Panc1 (cell line): ENCODE results near the gene MAK. TPM values are rescaled to one million over a fixed set of nuclear protein-coding genes. Genes with fewer than 3 reads are reported as not detected.

ENCODE experiments used
- ATAC-seq: fragments of 200-7000 bp; cut with Tn5 transposase; 2 replicates; pipeline ENCODE4 v1.9.1; 2020; ENCODE audit warnings: mild to moderate bottlenecking, moderate library complexity
- BruUV-seq: library from RNA; stranded (reverse); fragments of 400-500 nt; replicated peaks from 2 replicates; lab custom pipeline; 2021; lab: Mats Ljungman, UMichigan
- CTCF ChIA-PET: fragments of 300-600 bp; sonication (Branson Sonifier 250); formaldehyde crosslinking; loops from one replicate; lab custom pipeline; 2022; ENCODE audit warnings: antibody characterized with exemption; lab: Charles Lee
- POLR2A ChIA-PET: fragments of 300-600 bp; sonication (Branson Sonifier 250); formaldehyde crosslinking; loops from one replicate; lab custom pipeline; 2022; ENCODE audit warnings: antibody characterized with exemption; lab: Charles Lee
- DNase-seq: peaks from one replicate; pipeline ENCODE4 v3.0.0-alpha.2; 2010; ENCODE audit warnings: low read depth, low spot score
- H3K27ac ChIP-seq: 2 replicates; pipeline ENCODE4 v1.5.1; 2011; ENCODE audit warnings: mild to moderate bottlenecking, low read length, inconsistent platforms
- H3K27me3 ChIP-seq: fragments of 200-500 bp; sonication (Bioruptor generic); 2 replicates; pipeline ENCODE4 v1.6.0; 2014; ENCODE audit warnings: low read length, inconsistent platforms; ENCODE audit not compliant: control insufficient read depth, insufficient read depth
- H3K36me3 ChIP-seq: fragments of 200-500 bp; sonication (Bioruptor generic); 2 replicates; pipeline ENCODE4 v1.5.1; 2014; ENCODE audit warnings: inconsistent platforms, mild to moderate bottlenecking, low read length, moderate library complexity; ENCODE audit not compliant: control insufficient read depth, insufficient read depth
- H3K4me1 ChIP-seq: 2 replicates; pipeline ENCODE4 v1.5.1; 2011; ENCODE audit warnings: inconsistent platforms, mild to moderate bottlenecking, low read length, moderate library complexity; ENCODE audit not compliant: control insufficient read depth, insufficient read depth
- H3K4me3 ChIP-seq, 2 experiments: 2 replicates each; pipeline ENCODE4 v1.5.1; 2011 to 2012; ENCODE audit warnings: low read depth in 2 of 2, low read length in 2 of 2, mild to moderate bottlenecking in 2 of 2, inconsistent platforms in 1 of 2, moderate library complexity in 1 of 2
- H3K9me3 ChIP-seq: fragments of 200-500 bp; sonication (Bioruptor generic); 2 replicates; pipeline ENCODE4 v1.5.1; 2014; ENCODE audit warnings: low read depth, mild to moderate bottlenecking, inconsistent platforms, low read length, moderate library complexity; ENCODE audit not compliant: control insufficient read depth, insufficient read depth
- POLR2AphosphoS5 ChIP-seq: IDR thresholded peaks from 2 replicates; pipeline ENCODE4 v1.6.1; 2012; ENCODE audit warnings: mild to moderate bottlenecking, low read depth, low read length, moderate library complexity
- SIN3A ChIP-seq: IDR thresholded peaks from 2 replicates; pipeline ENCODE4 v1.6.1; 2012; ENCODE audit warnings: low read depth, mild to moderate bottlenecking, low read length, moderate library complexity, borderline replicate concordance; ENCODE audit not compliant: insufficient read depth
- TCF7L2 ChIP-seq: IDR thresholded peaks from 2 replicates; pipeline ENCODE4 v1.6.1; 2011; ENCODE audit warnings: mild to moderate bottlenecking, low read depth, low read length, inconsistent platforms
- in situ Hi-C: cut with HindIII; loops from 2 replicates; pipeline ENCODE4 v1.10.0; 2016; ENCODE audit warnings: low sequenced_read_pairs, low pct_unique_long_range_greater_than_20kb
- intact Hi-C: fragments of 100-400 bp; cut with micrococcal nuclease; formaldehyde crosslinking; loops from one replicate; pipeline ENCODE4 v1.10.0; 2022; ENCODE audit not compliant: unreplicated experiment
- total RNA-seq: library from RNA; stranded (reverse); gene quantifications from one replicate; pipeline ENCODE4 v1.2.1, GENCODE V29; 2021; ENCODE audit not compliant: unreplicated experiment
- TF ChIP-seq, protein P1 (sequence below): fragments of 450-650 bp; IDR thresholded peaks from 2 replicates; pipeline ENCODE4 v1.5.1; 2017; ENCODE audit warnings: mild to moderate bottlenecking
- TF ChIP-seq, protein P2 (sequence below), 2 experiments: IDR thresholded peaks; 2 replicates each; pipeline ENCODE4 v1.6.1; 2011 to 2012; ENCODE audit warnings: low read depth in 2 of 2, control low read depth in 1 of 2, low read length in 1 of 2, mild to moderate bottlenecking in 1 of 2, moderate library complexity in 1 of 2; ENCODE audit not compliant: insufficient read depth in 1 of 2

The MAK gene
- total RNA-seq, 1 experiment from 2014 or later: 0.21 TPM

DNA sequence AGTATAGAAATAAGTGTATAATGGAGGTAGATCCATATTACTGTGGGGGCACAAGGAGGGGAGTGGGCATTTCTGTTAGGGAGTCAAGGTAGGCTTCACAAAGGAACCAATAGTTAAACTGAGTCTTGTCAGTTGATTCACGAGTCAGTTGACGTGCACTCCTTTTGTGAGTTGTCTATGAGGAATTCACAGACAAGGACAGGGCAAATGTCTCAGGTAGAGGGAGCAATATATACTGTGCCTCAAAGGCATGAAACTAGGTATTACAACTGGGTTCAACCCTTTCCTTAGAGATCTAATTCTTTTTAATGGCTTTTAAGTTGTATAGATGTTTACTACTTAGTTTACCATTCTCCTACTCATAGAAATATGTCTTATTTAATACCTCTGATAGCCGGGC is 104.5 kb downstream of the MAK start:
- intact Hi-C loops: no loop called here
- POLR2A ChIA-PET: interaction anchor here (1.2 kb wide), 1 partner anchor 39 kb away, joined by 4 read pairs; the partner anchor contains the start of genes C6orf52 and PAK1IP1
- DNase-seq: no peak
- no TSS peak for BruUV-seq
- peak; percentile 47; the same call in 1 of the 2 replicates for ATAC-seq
- TF ChIP-seq TCF7L2 (no peak), SIN3A (no peak), POLR2AphosphoS5 (no peak)
- TF ChIP-seq, protein P1, sequence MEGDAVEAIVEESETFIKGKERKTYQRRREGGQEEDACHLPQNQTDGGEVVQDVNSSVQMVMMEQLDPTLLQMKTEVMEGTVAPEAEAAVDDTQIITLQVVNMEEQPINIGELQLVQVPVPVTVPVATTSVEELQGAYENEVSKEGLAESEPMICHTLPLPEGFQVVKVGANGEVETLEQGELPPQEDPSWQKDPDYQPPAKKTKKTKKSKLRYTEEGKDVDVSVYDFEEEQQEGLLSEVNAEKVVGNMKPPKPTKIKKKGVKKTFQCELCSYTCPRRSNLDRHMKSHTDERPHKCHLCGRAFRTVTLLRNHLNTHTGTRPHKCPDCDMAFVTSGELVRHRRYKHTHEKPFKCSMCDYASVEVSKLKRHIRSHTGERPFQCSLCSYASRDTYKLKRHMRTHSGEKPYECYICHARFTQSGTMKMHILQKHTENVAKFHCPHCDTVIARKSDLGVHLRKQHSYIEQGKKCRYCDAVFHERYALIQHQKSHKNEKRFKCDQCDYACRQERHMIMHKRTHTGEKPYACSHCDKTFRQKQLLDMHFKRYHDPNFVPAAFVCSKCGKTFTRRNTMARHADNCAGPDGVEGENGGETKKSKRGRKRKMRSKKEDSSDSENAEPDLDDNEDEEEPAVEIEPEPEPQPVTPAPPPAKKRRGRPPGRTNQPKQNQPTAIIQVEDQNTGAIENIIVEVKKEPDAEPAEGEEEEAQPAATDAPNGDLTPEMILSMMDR: no peak
- TF ChIP-seq, protein P2, sequence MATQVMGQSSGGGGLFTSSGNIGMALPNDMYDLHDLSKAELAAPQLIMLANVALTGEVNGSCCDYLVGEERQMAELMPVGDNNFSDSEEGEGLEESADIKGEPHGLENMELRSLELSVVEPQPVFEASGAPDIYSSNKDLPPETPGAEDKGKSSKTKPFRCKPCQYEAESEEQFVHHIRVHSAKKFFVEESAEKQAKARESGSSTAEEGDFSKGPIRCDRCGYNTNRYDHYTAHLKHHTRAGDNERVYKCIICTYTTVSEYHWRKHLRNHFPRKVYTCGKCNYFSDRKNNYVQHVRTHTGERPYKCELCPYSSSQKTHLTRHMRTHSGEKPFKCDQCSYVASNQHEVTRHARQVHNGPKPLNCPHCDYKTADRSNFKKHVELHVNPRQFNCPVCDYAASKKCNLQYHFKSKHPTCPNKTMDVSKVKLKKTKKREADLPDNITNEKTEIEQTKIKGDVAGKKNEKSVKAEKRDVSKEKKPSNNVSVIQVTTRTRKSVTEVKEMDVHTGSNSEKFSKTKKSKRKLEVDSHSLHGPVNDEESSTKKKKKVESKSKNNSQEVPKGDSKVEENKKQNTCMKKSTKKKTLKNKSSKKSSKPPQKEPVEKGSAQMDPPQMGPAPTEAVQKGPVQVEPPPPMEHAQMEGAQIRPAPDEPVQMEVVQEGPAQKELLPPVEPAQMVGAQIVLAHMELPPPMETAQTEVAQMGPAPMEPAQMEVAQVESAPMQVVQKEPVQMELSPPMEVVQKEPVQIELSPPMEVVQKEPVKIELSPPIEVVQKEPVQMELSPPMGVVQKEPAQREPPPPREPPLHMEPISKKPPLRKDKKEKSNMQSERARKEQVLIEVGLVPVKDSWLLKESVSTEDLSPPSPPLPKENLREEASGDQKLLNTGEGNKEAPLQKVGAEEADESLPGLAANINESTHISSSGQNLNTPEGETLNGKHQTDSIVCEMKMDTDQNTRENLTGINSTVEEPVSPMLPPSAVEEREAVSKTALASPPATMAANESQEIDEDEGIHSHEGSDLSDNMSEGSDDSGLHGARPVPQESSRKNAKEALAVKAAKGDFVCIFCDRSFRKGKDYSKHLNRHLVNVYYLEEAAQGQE (IDR thresholded peaks at IDR 0.05; ENCODE audit: insufficient read depth in 1 of 2, low read depth in 2 of 2, low read length in 1 of 2): no peak
- Histone ChIP-seq H3K27me3 (no peaks in the 10 kb centered on the region), H3K36me3 (peaks cover 5% of the 10 kb centered on the region; the same call in 1 of the 2 replicates), H3K4me3 (no peak overlapping the region), H3K4me1 (peaks cover 31% of the 10 kb centered on the region), H3K9me3 (no peaks in the 10 kb centered on the region), H3K27ac (peak overlapping the region; percentile 98)
- in situ Hi-C loops: no loop called here
- CTCF ChIA-PET: no interaction called here

DNA sequence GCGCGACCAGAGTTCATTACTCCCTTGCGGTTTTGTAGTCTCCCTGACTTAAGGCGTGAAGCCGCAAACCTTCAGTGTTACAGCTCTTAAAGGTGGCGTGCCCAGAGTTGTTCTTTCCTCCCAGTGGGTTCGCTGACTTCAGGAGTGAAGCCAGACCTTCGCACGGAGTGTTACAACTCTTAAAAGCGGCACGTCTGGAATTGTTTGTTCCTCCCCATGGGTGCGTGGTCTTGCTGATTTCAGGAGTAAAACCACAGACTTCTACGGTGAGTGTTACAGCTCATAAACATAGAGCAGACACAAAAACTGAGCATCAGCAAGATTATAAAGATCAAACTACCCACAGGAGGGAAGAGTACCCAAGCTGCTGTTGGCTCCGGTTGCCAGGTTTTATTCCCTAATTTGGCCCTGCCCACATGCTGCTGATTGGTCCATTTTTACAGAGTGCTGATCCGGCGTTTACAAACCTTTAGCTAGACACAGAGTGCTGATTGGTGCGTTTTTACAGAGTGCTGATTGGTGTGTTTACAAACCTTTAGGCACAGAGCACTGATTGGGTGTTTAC is 105.1 kb downstream of the MAK start:
- TF ChIP-seq POLR2AphosphoS5 (no peak), SIN3A (no peak), TCF7L2 (no peak)
- TF ChIP-seq, protein P2 (IDR thresholded peaks at IDR 0.05; ENCODE audit: insufficient read depth in 1 of 2, low read depth in 2 of 2, low read length in 1 of 2): no peak
- TF ChIP-seq, protein P1: no peak
- POLR2A ChIA-PET: interaction anchor here (1.2 kb wide), 1 partner anchor 38 kb away, joined by 4 read pairs; the partner anchor contains the start of genes C6orf52 and PAK1IP1
- Histone ChIP-seq H3K4me1 (peaks cover 28% of the 10 kb centered on the region), H3K9me3 (no peaks in the 10 kb centered on the region), H3K27me3 (no peaks in the 10 kb centered on the region), H3K27ac (peak overlapping the region; percentile 98), H3K36me3 (peaks cover 5% of the 10 kb centered on the region; the same call in 1 of the 2 replicates), H3K4me3 (no peak overlapping the region)
- no TSS peak for BruUV-seq
- DNase-seq (no peak), ATAC-seq (no peak)
- in situ Hi-C loops (no loop called here), intact Hi-C loops (no loop called here)
- CTCF ChIA-PET: no interaction called here
